NCI-H524 treated with DMSO at 0.1 percent for 48 hours (cell line): ENCODE data around the gene CEBPE.
"Not testable (repeated sequence)": the region's sequence is repeated elsewhere in the genome, so short reads cannot be mapped to it uniquely, and the experiment has no call there.

Source experiments
- DNase-seq: peaks from one replicate; lab custom pipeline; 2025; lab: John Stamatoyannopoulos, UW

CEBPE gene

DNA sequence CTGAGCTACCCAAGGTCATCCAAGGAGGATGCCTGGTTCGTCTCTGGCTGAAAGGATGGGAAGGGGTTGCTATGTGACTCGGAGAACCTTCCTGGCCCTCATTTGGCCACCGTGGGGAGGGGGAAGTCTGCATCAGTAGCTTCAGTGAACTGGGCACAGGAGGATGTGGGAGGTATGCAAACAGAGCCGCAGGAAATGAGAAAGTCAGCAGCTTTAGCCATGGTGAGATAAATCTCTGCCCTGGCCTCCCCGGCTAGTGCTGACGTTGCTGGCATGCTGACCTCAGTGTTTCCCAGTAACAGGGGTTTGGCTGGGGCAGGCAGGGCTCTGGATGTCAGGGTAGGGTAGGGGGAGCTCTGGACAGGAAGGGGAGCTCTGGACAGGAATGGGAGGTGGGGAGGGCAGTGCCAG is 2.3 kb upstream of the CEBPE start:
- no peak for DNase-seq

DNA sequence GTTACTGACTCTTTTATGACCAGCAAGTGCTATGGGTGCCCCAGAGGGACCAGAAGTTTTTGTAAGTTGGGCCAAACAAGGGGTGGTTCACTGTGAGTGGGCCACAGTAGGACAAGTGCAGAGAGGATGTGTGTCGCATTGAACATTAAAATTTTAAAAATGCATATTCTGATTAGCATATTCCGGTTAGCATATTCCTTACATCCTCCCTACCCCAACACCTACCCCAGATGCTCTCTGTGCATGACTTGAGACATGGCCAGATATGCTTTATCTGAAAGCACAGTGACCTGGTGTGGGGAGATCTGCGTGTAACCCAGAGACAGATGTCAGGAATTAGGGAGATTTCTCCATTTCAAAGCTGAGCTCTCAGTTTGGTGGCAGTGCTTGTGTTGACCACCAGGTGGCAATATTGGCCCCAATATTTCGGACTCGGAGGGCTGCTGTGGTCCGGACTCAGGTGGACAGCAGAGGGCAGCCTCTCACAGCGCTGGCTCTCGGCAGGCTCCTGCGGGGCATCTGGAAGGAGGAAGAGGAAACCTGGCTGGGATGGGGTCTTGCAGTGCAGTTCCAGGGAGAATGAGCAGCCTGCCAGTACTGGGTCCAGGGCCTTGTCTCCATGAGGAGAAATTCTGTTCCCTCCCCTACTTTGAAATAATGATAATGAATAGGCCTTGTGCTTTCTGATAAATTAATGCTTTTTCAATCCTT is 1.6 kb upstream of the CEBPE start:
- peak; percentile 61 for DNase-seq

DNA sequence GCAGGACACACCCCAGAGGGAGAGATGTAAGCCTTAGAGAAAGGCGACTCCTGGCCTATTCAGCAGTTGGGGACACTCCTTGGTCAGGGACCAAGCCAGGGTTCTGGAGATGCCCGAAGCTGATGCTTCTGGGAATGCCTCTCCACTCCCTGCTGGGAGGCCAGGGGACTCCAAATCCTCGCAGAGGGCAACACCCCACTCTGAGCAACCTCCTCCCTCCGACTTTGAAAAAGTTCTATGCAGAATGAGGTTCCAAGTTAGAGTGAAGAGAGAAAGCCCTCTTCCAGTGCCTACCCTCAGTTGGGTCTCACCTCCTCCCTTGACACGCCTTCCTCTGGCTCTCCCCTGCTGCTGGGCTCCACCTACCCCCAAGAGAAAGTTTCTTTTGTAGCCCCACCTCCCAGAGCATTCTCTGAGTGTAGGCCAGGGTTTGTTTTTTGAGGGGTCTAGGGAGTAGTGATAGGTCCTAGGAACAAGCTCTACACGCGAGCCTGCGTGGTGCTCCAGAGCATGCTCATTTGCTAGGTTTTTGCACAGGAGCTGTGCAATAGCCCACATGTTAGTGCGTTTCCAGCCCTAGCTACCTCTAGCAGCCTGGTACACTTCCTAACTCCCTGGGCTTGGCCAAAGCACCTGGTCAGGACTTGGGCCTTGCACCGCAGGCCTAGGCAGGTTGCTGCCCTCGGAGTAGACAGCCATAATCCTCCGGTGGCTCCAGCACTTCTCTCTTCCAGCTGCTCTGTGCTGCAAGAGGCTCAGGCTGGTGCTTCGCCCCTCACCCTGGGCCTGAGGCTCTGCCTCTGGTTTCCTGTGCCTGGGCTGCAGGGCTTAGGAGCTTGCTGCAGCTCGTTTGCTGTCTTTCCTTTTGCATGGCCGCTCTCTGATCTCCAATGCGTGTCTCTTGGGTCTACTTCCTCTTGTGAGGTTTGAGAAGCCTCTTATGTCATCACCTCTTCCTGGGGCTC is 590 bp upstream of the CEBPE start:
- DNase-seq, result no peak

DNA sequence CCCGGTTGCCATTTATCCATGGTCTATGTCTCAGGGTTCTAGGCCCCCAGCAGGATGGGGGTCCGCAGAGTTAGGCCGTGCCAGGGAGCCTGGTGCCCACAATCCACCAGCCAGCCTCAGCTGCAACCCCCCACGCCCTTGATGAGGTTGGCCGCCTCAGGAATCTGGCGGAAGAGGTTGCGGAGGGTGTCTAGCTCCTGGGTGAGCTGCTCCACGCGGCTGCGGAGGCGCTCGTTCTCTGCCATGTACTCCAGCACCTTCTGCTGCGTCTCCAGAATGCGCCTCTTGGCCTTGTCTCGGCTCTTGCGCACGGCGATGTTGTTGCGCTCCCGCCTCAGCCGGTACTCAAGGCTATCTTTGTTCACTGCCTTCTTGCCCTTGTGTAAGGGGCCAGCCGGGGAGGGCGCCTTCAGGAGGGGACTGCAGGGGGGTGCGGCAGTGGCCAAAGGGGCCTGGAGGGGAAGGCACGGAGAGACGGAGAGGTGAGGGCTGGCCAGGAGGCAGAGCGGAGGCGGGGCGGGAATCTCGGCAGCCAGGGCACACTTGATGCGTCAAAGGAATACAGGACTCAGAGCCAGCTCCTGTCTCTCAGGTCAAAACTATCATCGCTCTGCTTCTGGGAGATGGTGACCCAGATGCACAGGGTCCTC is 1.6 kb downstream of the CEBPE start:
- DNase-seq, result no peak

DNA sequence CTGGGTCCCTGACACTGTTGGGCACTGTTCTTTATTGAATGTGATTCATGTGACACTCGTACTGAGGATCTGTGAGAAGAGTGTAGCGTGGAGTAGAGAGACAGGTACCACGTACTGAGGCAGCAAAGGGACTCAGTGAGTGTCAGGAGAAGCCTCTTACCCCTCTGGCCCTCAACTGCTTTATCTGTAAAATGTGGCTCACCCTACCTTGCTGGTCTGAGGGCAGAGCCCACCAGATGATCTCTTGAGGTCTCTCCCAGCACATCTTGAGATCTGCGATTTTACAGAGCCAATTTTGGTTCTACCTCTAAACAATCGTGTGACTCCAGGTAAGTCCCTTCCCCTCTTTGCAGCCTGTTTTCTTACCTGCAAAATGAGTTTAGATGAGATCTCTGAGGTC is 3.1 kb downstream of the CEBPE start:
- no peak for DNase-seq

DNA sequence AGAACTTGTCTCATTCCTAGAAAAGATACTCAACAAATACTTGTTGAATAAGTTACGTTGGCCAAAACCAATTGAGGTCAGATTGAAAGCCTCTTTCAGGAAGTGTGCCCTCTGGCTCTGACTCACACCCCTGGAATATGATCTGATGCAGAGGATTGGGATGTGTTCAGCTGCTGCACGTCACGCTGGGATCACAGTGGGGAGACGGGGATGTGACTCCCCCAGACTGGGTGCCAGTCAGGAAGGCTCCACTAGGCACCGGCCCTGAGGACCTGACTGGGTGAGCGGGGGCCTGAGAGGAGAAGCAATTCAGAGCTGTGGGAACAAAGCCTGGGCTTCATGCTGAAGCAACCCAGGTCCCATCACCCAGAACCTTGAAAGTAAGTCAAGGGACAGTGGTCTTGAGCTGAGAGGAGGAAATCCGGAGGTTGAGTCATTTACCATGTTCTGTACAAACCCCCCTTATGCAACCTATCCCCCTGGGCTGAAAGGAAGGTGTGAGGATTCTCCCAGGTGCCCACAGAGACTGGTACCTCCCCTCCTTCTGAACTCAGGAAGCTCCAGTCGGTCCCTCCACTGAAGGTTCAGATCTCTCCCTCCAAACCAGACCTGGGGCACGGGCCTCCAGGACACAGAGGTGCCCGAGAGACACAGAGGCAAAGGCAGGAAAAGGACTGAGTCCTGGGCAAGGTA is 3.9 kb downstream of the CEBPE start:
- no peak for DNase-seq

DNA sequence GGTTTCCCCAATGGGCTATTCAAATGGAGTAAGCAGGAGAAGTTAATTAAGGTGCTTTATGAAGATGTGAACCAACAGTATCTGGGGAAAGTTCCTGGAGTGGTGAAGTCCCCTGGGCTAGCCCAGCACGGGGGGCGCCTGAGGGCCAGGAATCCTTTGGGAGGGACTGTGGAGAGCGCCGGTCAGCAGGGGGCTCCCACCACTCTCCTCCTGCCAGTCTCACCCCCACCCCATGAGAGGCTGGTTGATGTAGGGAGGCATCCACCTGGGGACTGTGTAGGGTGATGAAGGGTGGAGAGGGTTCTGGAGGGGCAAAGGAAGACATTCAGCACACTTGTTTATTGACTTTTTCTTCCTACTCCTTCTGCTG is 4.4 kb downstream of the CEBPE start:
- no peak for DNase-seq

DNA sequence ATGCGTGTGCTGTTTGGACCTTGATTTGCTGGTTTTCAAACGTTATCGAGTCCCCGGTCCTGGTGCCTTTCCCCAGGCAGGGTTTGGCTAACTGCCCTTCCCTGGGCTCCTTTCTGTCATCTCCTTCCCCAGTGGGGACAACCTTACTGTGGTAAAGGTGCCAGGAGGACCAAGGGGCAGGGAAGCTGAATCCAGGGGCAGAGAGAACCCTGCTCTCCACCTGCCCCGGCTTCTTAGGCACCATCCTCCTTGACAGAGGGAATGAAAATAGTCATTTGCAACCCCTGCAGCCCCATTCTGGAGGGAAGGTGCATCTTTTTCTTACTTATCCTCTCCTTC is 5.0 kb downstream of the CEBPE start:
- DNase-seq, result no peak

DNA sequence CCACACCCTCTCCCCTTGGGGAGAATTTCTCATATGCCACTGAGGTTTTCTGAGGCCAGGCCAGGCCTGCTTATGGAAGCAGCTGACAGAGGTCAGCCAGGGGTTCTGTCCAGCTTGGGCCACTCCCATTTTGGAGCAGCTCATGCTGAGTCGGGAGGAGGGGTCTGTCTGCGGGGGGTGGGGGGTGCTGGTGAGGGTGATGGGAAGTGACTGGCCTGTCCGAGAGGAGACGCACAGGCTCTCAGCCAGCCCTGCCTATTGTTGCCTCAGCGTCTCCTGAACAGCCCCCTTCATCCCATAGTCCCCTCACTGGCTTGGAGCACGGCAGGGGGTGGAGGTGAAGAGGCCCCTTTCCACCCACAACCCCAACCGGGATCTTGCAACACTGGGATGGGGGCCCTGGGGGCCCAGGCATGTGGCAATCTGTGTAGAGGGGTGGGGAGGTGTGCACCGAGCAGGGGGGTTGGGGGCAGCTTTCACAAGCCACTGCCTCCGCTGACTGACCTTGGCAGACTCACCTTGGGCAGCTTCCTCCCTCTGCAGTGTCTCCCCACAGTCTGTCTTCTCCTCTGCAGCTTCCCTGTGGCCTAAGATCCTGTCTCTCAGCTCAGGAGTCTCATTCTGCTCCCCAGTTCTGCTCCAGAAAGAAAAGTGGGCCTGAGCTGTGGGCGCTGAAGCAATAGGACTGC is 5.5 kb downstream of the CEBPE start:
- DNase-seq, result no peak

DNA sequence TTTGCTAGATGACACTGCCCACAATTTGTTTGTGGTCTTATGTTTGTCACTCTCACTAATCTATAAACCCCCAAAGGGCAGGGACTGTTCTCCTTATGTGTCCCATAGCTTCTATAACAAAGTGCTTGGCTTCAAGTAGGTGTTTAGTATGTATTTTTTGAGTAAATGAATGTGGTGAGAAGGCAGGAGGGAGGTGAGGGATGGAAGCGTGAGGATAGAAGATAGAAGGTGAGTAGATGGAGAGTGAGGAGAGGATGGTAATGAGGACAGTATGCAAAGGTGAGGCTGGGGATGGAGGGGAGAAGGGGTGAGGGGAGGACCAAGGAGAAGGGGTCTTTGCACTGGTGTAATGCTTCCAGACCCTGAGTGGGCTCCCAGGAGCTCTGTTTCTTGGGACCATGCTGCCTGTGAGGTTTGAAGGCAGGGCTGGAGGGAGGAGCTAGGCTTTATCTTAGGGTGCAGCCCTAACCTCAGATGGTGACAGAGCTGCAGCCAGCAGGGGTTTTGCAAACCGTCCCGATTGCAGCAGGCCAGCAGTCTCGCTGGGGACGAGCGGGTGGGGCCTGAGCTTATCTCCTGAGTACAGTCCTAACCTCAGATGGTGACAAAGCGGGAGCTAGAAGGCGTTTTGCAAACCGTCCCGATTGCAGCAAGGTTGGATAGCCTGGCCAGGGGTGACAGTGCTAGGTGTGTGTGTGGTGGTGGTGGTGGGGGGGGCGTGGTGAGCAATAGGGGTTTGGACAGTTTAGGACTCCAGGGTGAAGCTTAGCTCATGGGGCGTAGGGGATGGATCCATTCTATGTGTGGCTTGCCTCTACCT is 6.5 kb downstream of the CEBPE start:
- no peak for DNase-seq

DNA sequence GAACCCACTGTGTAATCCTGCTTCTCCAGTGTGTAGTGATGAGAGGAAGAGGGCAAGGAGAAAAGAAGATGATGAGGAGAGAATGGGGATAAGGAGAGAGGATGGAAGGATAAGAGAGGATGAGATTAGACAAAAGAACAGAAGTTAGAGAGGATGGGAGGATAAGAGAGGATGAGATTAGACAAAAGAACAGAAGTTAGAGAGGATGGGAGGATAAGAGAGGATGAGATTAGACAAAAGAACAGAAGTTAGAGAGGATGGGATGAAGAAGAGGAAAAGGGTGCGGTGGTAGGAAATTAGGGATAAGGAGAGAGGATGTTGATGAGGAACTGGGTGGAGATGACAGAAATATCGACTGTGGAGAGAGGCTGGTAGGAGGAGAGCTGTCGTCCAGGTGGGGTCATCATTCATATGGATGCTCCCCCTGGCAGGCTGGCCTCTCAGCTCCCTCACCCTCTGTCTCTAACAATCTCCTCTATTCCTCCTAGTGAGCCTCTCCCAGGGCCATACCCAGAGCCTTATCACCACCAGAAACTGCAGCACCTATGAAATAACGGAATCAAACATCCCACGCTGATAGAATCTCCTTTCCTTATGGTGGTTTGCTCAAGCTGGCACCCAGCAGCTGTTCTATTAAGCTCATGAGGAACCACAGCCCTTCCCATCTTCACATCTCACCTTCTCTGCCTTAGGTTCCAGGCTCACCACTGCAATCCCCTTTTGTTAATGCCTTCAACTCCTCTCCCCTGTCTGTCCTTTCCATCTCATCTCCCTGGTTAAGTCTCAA is 8.3 kb downstream of the CEBPE start:
- no peak for DNase-seq

DNA sequence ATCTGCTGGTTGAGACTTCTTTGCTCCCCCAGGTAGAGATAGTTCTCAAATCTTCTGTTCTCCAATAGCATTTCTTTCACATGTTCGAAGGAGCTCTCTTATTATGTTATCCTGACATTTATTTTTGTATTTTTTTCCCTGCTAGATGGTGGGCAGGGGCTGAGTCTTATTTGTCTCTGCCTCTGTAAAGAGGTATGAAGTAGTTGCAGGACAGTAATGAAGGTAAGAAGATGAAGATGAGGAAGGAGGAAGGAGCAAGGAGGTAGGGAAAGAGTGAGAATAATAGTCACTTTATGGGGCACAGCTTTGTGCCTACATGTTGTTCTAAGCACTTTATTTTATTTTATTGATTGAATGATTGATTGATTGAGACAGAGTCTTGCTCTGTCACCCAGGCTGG is 9.3 kb downstream of the CEBPE start:
- no peak for DNase-seq

DNA sequence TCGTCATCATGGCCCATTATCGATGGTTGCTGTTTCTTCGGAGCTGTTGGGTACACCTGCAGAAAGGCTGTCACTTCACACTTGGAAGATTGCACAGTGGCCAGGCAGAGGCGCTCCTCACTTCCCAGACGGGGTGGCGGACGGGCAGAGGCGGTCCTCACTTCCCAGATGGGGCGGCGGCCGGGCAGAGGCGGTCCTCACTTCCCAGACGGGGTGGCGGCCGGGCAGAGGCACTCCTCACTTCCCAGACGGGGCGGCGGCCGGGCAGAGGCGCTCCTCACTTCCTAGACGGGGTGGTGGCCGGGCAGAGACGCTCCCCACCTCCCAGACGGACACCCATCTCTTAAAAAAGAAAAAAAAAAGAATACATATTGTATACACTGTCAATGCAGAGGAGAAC is 10.9 kb downstream of the CEBPE start:
- not testable (repeated sequence) for DNase-seq

DNA sequence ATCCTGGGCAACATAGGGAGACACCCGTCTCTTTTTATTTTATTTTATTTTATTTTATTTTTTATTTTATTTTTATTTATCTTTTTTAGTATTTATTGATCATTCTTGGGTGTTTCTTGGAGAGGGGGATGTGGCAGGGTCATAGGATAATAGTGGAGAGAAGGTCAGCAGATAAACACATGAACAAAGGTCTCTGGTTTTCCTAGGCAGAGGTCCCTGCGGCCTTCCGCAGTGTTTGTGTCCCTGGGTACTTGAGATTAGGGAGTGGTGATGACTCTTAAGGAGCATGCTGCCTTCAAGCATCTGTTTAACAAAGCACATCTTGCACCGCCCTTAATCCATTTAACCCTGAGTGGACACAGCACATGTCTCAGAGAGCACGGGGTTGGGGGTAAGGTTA is 11.4 kb downstream of the CEBPE start:
- DNase-seq, result not testable (repeated sequence)

DNA sequence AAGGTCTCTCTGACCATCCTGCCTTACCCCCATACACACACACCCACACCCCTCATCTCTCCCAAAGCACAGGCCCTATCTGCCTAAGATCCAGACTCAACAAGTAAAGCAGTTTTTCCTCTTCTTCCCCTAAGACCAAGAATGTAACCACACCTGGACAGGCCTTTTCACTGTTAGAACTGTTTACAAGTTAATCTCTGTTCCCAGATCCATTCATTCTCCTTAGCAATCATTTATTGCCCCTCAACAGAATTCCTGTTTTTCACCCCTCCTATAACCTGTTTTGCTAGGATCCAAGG is 12.4 kb downstream of the CEBPE start:
- no peak for DNase-seq

DNA sequence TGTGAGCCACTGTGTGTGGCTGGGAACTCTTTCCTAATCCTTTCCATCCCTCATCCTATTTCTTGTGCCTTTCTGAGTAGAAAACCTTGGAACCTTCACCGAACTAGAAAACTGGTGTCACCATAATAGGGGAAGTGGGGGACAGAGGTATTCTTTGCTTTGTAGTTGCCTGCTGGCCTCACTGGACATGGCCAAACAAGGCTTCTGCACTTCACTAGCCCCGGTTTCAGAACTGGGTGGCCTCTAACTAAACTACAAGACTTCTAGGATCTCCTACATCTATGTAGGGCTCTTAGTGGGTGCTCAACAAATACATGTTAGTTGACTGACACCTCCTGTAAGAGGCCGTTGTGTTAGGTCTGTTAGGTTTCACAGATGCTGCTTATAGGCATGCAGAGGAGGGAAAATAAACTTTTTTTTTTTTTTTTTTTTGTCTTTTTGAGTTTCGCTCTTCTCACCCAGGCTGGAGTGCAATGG is 13.7 kb downstream of the CEBPE start:
- no peak for DNase-seq

DNA sequence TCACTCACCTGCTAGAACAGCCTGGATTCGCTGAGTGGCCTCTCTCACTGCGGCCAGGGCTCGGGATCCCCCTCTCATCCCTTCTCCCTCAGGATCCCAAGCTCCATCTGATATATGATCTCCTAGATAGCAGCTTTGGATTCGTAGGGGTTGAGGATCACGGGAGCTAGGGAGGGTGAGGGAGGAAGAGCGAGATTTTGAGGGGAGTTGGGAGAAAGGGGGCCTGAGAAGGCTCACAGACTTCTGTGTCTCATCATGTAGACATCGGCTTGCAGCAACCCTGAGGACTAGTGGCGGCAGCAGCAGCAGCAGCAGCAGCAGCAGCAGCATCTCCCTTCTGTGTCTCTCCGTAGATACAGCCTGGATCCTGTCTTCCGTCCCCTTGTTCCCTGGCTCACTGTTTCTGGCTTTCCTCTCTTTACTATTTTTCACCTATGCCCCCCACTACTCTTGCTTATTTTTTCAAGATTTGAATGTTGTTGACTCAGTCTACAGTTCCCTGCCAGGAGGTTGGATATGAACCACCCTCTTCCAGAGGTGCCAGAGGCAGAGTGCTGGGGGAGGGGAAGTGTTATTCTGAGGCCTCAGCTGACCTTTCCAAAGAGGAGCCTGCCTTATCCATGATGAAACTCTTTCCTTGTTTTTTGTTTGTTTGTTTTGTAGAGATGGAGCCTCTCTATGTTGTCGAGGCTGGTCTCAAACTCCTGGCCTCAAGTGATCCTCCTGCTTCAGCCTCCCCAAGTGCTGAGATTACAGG is 14.3 kb downstream of the CEBPE start, which contains the start of gene CIROP:
Gene CIROP, minus strand, starts transcription at position 399 of the 757 bp plus-strand sequence. Its CDS starts 69 bp downstream, at position 330.
- no peak for DNase-seq

DNA sequence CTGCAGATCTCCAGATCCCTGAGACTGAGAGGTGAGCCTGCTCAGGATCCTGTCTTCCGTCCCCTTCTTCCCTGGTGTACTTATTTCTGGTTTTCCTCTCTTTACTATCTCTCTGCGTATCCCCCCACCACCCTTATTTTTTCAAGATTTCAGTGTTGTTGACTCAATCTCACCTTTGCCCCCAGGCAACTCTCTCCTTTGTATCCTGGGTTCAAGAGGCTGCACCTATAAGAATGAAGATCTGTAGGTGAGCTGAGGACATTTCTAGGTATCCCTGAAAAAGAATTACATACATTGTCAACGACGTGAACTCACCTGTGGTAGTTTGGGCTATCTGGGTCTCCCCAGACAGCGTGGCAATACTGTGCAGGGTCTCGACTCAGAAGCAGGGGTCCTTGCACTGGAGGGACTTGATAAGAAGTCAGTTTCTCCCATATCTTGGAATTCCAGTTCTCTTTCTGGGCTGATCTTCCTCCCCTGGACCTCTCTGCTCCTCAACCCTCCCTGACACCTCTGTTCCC is 14.9 kb downstream of the CEBPE start:
- no peak for DNase-seq

DNA sequence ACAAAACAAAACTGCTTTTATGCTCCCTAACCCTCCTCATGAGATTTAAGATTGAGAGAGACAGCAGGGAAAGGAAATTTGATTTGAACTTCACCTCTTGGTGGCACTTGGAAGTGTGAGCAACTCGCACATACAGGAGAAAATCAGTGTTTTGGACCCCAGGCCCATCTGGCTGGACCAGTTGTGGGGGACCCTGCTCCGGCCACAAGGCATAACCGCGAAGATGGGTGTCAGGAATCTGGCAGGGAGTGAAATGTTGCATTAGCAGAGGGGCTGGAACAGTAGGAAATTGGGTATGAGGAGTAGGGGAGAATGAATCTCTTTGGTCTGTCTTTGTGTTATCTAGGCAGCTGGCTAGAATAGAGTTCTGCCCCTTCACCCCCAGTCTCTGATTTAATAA is 15.5 kb downstream of the CEBPE start:
- no peak for DNase-seq
